Activated CD8-positive, alpha-beta memory T cell treated with anti-CD3 and anti-CD28 coated beads, Interleukin-2, amount 50 U/mL, for 24 hours (primary cell): ENCODE measurements around the gene ARHGAP6.

Experiments used
- DNase-seq: peaks from one replicate; pipeline ENCODE4 v3.0.0-alpha.2; 2020; ENCODE audit errors: extremely low read depth

ARHGAP6 gene

DNA sequence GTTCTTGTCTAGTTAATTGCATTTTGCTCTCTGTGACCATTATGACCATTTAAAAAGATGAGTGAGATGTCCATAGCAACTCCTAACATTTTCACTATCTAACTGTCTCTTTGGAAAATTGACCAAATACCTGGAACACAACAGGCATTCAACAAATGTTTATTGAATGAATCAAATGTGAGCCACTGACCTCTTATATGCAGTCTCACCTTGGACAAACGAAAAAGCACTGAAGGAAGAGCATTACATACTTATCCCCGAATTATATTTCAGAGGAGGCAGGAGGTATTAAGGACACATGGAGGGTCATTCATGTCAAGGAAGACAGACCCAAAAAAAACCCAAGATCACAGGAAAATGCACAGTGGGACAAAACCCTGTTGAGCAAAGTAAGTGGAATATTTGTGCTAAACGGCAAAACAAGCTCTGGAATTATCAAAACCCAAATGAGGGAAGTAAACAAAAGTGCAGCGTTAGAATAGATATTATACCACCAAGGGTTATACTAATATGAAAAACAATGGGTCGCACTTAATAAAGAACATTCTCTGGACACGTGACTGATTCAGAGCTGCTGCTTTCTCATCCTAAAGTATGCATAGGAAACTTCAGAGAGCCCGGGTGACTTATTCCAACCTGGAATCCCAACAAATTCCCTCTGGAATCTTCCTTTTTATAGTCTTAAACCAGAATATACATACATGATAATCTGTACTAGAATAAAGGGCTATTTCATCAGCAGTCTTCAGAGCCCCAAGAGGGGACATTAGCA lies 240.6 kb downstream of the ARHGAP6 start:
- DNase-seq: no peak

- DNase-seq: no peak
Measured at GRCh38 chrX:11423949-11424348, 241.8 kb downstream of the ARHGAP6 start.

DNA sequence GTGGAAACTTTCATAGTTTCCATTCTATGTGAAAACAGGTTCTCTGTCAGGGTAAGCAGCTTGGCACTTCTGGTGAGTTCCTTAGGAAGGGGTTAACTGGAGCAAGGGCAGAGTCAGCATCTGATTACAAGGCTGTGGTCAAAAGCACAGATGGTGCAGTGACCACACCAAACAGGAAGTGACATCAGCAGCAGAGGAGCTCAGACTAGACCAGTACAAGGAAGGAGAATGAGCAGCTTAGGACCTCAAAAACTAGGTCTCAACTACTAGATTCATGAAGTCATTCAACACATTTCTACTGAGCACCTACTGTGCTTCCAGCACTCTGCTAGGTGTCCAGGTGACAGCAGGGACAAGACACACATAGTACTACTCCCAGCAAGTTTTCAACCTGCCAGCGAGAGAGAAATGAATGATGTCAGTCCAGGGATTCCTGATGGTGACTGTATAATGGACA lies 242.3 kb downstream of the ARHGAP6 start:
- no peak for DNase-seq

DNA sequence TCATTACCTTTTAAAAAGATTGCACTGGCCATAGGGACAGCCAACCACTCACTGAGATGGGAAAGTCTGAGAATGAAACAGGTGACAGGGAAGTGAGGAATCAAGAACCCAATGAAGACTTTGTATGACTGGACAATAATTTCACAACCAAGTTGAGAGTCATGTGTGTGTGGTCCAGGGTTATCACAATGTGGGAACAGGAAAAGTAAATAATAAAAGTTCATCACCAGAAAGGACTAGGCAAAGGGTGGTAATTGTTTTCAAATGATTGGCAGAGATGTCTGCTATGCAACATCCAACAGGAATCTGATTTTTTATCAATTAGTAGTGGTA lies 243.2 kb downstream of the ARHGAP6 start:
- no peak for DNase-seq

GRCh38 chrX:11421805-11422524 lies 243.8 kb downstream of the ARHGAP6 start:
- no peak for DNase-seq

GRCh38 chrX:11420851-11421250 lies 244.9 kb downstream of the ARHGAP6 start:
- no peak for DNase-seq

- DNase-seq: no peak
Measured at GRCh38 chrX:11419102-11419501, 246.6 kb downstream of the ARHGAP6 start.

GRCh38 chrX:11416600-11416999 lies 249.1 kb downstream of the ARHGAP6 start:
- DNase-seq: no peak

DNA sequence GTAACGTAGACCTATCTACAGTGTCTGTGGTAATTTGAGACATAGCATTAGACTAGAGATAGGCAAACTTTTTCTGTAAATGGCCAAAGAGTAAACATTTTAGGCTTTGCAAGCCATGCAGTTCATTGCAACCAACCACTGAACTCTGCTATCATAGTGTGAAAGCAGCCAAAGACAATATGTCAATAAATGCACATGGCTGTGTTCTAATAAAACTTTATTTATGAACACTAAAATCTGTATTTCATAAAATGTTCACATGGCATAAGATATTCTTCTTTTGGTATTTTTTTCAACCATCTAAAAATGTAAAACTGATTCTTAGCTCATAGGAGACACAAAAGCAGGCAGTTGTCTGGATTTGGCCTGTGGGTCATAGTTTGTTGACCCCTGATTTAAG lies 251.6 kb downstream of the ARHGAP6 start:
- DNase-seq: no peak

- no peak for DNase-seq
Measured at GRCh38 chrX:11412715-11413623, 252.8 kb downstream of the ARHGAP6 start.

DNA sequence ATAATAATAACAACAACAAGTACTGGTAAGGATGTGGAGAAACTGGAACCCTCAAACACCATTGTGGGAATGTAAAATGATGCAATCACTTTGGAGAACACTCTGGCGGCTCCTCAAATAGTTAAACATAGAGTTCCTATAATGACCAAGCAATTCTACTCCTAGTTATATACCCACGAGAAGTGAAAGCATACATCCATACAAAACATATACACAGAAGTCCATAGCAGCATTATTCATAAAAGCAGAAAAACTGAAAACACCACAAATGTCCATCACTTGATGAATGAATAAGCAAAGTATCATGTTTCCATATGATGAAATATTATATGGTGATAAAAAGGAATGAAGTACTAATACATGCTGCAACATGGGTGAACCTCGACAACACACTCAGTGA lies 255.8 kb downstream of the ARHGAP6 start:
- DNase-seq: no peak

GRCh38 chrX:11408783-11409182 lies 256.9 kb downstream of the ARHGAP6 start:
- no peak for DNase-seq

DNA sequence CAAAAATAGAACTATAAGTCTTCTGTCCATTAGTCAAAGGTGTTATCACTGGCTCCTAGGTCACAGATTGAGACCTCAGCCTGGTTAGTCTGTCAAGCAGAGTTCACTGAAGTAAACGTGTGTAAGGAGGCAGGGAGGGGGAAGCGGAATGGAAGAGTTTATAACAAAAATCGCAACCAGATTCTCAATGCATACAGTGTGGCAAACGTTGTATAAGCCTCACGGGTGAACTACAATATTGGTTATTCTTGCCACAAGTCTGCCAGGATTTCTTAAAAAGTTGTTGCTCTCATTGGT lies 257.7 kb downstream of the ARHGAP6 start:
- DNase-seq: no peak

GRCh38 chrX:11407331-11408108 lies 258.2 kb downstream of the ARHGAP6 start:
- no peak for DNase-seq

GRCh38 chrX:11406109-11406765 lies 259.5 kb downstream of the ARHGAP6 start:
- DNase-seq: no peak

DNA sequence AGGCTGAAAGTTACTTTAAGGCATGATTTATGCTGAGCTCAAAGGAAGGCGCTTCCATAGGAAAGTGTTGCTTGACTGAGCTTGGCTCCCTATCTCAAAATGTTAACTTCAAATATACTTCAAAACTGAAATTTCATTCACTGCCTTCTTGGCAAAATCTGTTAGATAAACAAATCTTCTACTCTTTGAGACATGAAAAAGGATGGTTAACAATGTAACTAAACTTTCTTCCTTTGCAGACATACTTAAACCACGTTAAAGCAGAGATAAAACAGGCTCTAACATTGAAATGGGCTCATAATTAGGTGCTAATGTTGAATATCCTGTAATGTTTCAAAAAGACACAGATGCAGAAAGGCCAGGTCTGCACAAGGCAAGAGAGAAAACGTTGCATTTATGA lies 262.1 kb downstream of the ARHGAP6 start:
- DNase-seq: no peak

DNA sequence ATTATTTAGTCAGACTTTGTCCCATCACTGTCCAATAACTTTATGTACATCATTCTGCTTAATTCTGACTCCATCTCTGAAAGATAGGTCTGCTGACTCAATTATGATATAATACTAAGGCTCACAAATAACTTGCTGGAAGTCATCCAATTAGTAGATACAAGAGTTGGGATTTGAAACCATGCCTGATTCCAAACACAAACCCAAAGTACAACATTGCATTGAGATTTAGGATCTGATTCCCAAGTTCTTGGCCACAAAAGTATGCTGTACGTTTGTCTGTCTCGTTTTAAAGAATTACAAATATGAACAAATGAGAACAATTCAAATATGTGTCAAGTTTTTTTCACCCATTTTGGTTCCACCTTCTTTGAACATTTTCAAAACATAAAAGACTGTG lies 263.8 kb downstream of the ARHGAP6 start:
- DNase-seq: no peak

DNA sequence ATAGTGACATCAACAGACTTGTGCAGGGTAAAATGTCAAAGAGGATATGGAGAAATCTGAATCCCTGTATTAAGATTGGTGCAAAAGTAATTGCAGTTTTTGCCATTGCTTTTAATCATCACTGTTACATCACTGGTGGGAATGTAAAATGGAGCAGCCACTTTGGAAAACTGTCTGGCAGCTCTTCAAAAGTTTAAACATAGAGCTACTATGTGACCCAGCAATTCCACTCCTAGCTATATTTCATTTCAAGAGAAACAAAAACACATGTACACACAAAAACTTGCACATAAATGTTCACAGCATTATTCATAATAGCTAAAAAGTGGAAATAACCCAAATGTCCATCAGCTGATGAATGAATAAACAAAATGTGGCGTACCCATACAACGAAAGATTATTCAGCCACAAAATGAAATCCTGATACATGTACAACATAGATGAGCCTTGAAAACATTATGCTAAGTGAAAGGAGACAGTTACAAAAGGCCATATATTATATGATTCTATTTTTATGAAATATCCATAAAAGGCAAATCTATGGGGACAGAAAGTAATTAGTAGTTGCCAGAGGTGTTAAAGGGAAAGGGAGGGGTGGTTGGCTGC lies 266.1 kb downstream of the ARHGAP6 start:
- DNase-seq: no peak

DNA sequence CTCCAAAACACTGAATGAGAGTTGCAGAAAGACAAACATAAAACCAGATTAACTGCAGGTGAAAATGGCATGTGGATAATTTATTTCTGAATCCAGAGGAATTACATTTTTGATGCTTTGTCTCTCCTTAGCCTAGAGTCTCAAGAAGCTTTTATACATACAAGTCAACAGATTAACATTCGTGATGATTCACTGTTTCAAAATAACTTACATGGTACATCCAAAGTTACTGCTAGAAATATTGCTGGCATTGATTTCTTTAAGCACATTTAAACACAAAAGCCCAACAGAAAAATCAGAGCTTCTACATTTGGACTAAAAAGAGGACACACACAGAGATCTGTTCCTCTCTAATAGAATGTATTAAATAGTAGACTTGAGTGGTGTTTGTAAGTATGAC lies 266.9 kb downstream of the ARHGAP6 start:
- no peak for DNase-seq

- no peak for DNase-seq
Measured at GRCh38 chrX:11398139-11398538, 267.6 kb downstream of the ARHGAP6 start.

GRCh38 chrX:11397680-11398079 lies 268.0 kb downstream of the ARHGAP6 start:
- no peak for DNase-seq
